Ureter (tissue), 1 donor: ENCODE results near the gene TRIOBP. TPM values are rescaled to one million over a fixed set of nuclear protein-coding genes. Genes with fewer than 3 reads are reported as not detected.
"Not testable (repeated sequence)": the region's sequence is repeated elsewhere in the genome, so short reads cannot be mapped to it uniquely, and the experiment has no call there.

Source experiments
- DNase-seq: peaks from one replicate; pipeline ENCODE4 v3.0.0-alpha.2; 2020; ENCODE audit warnings: low spot score
- total RNA-seq: library from RNA; stranded (reverse); gene quantifications from one replicate; pipeline ENCODE4 v1.2.4, GENCODE V29; 2023
- donor health status: DM: yes; HTN: yes; CAD: no.

The TRIOBP gene
- total RNA-seq, 1 donor from 2014 or later: 108 TPM

GRCh38 chr22:37690407-37690806 lies 6.4 kb upstream of the TRIOBP start:
- DNase-seq: no peak

- no peak for DNase-seq
Observed at GRCh38 chr22:37690901-37691504, 5.8 kb upstream of the TRIOBP start.

GRCh38 chr22:37692627-37693285 lies 4.1 kb upstream of the TRIOBP start:
- DNase-seq: no peak

- not testable (repeated sequence) for DNase-seq
Observed at GRCh38 chr22:37694131-37694530, 2.7 kb upstream of the TRIOBP start.

GRCh38 chr22:37696260-37696656 lies 590 bp upstream of the TRIOBP start:
- DNase-seq: not testable (repeated sequence)

GRCh38 chr22:37697538-37697835 lies 639 bp downstream of the TRIOBP start:
- no peak for DNase-seq

- DNase-seq: no peak
Observed at GRCh38 chr22:37701141-37701786, 4.4 kb downstream of the TRIOBP start.

GRCh38 chr22:37703906-37704305 lies 7.1 kb downstream of the TRIOBP start:
- DNase-seq: no peak

GRCh38 chr22:37704645-37705044 lies 7.8 kb downstream of the TRIOBP start:
- no peak for DNase-seq

- no peak for DNase-seq
Observed at GRCh38 chr22:37705205-37705604, 8.4 kb downstream of the TRIOBP start.

- no peak for DNase-seq
Observed at GRCh38 chr22:37708580-37709444, 12.0 kb downstream of the TRIOBP start.

- no peak for DNase-seq
Observed at GRCh38 chr22:37709445-37709765, 12.6 kb downstream of the TRIOBP start.

- DNase-seq: no peak
Observed at GRCh38 chr22:37710675-37711074, 13.8 kb downstream of the TRIOBP start.

- no peak for DNase-seq
Observed at GRCh38 chr22:37711490-37711889, 14.6 kb downstream of the TRIOBP start.

GRCh38 chr22:37713761-37714160 lies 16.9 kb downstream of the TRIOBP start:
- no peak for DNase-seq

GRCh38 chr22:37714634-37715033 lies 17.8 kb downstream of the TRIOBP start:
- no peak for DNase-seq

- DNase-seq: no peak
Observed at GRCh38 chr22:37715760-37716159, 18.9 kb downstream of the TRIOBP start.

GRCh38 chr22:37716708-37717107 lies 19.9 kb downstream of the TRIOBP start:
- DNase-seq: no peak

GRCh38 chr22:37717235-37717634 lies 20.4 kb downstream of the TRIOBP start:
- DNase-seq: not testable (repeated sequence)

- not testable (repeated sequence) for DNase-seq
Observed at GRCh38 chr22:37717746-37718305, 21.0 kb downstream of the TRIOBP start.

- DNase-seq: no peak
Observed at GRCh38 chr22:37725551-37726240, 28.8 kb downstream of the TRIOBP start.
